ENCODE measurements around the gene SLC6A15.

GRCh38 chr12:84955298-84955697 is 42.7 kb upstream of the SLC6A15 start:
- TF ChIP-seq CTCF (IDR thresholded peaks at IDR 0.05; ENCODE audit: poor library complexity) (no peak), EZH2 (IDR thresholded peaks at IDR 0.05; ENCODE audit: borderline replicate concordance) (no peak), EZH2phosphoT487 (IDR thresholded peaks at IDR 0.05; ENCODE audit: low read depth, severe bottlenecking, unreplicated experiment) (no peak)
